Stimulated activated naive CD8-positive, alpha-beta T cell treated with anti-CD3 and anti-CD28 coated beads, Interleukin-15, Interleukin-2, amounts not matched to agents 100 U/mL and 50 U/mL, for 24 hours (primary cell): ENCODE measurements around the gene IFITM2.
"Not testable (repeated sequence)": the region's sequence is repeated elsewhere in the genome, so short reads cannot be mapped to it uniquely, and the experiment has no call there.

Source experiments
- ATAC-seq: fragments of 150-1000 bp; cut with Tn5 transposase; one replicate; pipeline ENCODE4 v1.10.0; 2021
- DNase-seq: peaks from one replicate; pipeline ENCODE4 v3.0.0; 2021

The IFITM2 gene

GRCh38 chr11:308740-309665 is 1.4 kb downstream of the IFITM2 start:
- ATAC-seq (peak; percentile 1), DNase-seq (peak; percentile 31)

DNA sequence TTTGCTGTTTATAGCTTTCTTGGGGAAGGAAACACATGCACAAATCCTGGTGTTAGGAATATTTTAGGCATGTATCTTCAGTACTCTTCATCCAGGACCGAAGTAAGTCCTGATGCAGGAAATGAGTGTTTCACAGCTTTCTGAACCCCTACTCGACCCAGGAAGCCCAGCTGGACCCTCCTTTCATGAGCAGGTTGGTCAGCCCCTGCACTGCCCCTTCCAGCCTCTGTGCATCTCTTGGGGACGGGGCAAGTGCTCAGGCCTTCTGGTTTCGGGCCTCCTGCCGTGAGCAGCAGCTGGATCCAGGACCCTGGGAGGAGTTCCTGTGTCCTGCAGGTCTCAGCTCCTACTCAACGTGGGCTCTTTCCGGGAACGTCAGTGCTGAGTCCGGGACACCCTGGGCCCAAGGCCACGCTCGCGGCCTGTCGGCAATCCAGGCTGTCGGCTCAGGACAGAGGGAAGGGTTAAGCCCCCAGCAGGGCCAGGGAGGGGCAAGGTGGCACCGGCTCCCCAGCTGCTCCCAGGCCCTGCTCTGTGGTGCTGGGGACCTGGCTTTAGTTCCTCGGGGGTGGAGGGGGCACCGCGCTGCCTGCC is 2.5 kb downstream of the IFITM2 start:
- DNase-seq, ATAC-seq: not testable (repeated sequence)

DNA sequence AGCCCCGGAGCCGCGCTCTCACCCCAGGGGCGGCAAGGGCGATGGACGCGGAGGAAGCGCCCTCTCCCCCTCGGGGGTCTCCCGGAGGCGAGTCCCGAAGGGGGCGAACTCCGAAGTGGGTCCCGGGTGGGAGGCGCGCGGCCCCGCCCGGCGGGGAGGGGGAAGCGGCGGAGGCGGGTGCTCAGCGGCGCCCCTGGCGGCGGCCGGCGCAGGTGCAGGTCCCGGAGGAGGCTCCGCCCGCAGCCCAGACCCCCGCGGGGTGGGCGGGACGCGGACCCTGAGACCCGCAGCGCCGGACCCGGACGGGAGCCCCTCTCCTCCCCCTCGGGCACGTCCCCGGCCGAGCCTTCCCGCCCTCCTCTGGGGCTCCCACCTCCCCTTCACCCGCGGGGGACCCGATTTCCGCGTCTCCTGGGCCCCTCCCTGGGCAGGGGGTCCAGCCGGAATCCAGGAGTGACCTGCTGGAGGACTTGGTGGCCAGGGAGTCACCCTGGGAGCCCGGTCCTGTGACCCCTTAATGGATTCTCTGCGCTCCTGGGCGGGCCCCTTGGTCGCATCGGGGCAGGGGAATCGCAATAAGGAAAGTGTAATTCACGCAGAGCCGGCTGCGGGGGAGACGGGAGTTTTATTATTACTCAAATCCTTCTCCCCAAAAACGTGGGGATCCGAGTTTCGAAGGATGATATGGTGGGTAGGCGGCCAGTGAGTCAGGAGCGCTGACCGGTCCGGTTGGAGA is 3.6 kb downstream of the IFITM2 start:
- ATAC-seq, result peak; percentile 6

DNA sequence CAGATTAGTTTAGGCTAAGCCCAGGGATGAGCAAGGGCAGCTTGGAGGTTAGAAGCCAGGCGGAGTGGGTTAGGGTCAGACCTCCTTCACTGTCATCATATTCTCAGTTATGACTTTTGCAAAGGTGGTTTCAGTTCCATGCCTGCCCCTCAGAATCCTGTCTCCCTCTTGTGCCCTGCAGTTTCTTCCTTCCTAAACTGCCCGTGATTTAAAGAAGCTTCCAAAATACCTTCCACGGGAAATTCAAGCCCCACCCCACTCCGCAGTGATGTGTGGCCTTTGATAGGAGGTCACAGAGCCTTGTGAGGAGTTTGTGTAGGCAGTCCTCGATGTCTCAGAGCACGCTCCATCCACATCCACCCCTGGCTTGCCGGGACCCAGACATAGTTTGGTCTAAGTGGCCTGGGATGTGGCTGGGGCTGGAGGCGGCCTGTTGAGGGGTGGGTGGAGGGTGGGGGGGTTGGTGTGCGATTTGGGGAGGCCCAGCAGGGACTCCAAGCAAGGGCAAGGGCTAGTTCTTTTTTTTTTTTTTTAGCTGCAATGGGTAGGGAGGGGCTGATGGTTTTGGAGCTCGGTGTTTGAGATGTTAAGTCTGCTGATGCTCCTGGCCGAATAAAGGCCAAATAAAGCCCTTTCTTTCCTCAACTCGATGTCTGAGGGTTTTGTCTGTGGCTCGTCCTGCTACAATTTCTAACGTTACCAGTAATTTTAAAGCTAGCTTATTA is 4.6 kb downstream of the IFITM2 start:
- DNase-seq (peak; percentile 58), ATAC-seq (peak; percentile 5)

More for the DNA sequence above, 3.6 kb downstream of the IFITM2 start:
- DNase-seq, result not testable (repeated sequence)

DNA sequence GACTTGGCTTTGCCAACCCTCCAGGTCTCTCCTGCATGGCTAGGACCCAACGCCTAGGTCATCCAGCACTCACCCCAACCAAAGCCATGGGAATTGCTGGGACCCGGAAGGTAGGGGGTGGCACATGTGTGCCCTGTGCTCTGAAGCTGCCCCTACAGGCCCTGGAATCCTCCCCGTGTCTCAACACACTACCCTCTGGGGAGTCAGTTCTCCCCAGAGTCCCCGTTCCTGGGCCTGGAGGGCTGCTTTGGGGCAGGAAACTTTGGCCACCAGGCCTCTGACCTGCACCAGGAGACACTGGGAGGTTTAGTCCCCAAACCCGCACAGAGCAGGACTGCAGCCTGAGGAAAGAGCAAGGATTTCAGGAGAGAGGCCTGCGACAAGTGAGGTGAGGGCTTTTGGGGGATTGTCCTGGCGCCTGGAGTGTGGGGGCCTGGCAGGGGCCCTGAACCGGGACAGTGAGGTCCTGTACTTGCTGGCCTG is 5.7 kb downstream of the IFITM2 start:
- peak; percentile 26 for DNase-seq
- ATAC-seq, result no peak

GRCh38 chr11:313787-314553 is 6.4 kb downstream of the IFITM2 start, which contains the start of gene IFITM1:
IFITM1 (plus strand) TSS chr11:314040; CDS start chr11:314171, 131 bp downstream.
- ATAC-seq, result peak; percentile 37
- DNase-seq, result peak; percentile 59

DNA sequence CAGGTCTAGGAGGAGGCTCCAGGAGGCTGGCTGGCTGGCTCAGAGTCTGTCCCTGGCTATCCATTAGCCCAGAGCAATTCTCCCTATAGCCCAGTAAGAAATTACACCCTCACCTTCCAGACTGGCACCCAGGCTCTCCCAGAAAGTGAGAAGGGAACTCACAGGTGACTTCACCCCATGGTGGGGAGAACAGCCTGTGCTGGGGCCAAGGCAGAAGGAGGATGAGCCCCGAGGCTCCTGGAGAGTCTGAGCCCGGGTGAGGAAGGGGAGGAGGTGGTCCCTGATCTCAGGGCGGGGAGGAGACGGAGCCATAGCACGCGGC is 6.9 kb downstream of the IFITM2 start:
- peak; percentile 7 for DNase-seq
- not testable (repeated sequence) for ATAC-seq

- no peak for ATAC-seq
- peak; percentile 31 for DNase-seq
These were observed 7.5 kb downstream of the IFITM2 start for GRCh38 chr11:315051-315481.

DNA sequence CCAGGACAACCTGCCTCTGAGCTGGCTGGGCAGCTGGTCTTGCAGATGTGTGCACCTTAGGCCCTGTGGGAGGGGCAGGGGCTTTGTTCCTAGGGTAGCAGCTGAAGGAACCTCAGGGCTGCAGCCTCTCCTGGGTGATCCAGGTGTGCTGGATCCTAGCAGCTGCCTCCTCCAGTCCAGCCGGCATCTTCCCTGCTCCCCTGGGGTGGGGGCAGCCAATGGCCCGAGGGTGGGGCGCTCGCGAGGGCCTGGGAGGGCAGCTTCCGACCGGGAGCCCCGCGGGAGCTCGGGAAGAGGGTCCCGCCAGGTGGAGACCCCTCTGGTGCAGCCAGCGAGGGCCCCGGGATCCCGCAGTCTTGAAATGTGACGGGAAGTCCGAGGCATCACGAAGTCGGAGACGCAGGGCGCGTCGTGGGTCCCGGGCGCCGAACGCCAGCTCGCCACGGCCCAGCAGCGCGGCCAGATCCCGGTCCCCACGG is 7.9 kb downstream of the IFITM2 start:
- DNase-seq (no peak), ATAC-seq (no peak)

- ATAC-seq, result no peak
- DNase-seq, result peak; percentile 55
These were observed 8.6 kb downstream of the IFITM2 start for GRCh38 chr11:316031-316701.

DNA sequence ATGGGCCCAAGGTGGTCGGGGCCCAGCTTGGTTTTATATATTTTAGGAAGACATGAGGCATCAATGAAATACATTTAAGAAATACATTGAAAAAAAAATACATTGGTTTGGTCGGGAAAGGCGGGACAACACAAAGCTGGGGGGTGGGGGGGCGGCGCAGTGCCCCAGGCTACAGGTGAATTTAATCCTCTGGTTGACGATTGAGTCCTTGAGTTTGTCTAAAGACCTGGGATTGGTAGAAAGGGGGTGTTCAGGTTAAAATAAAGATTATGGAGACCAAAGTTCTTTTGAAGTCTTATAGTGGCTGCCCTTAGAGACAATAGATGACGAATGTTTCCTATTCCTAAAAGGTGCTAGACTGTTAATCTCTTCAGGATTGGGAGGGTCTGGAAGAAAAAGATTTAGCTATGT is 9.3 kb downstream of the IFITM2 start:
- DNase-seq (no peak), ATAC-seq (no peak)

- not testable (repeated sequence) for DNase-seq, ATAC-seq
These were observed 10.2 kb downstream of the IFITM2 start for GRCh38 chr11:317668-318404.

DNA sequence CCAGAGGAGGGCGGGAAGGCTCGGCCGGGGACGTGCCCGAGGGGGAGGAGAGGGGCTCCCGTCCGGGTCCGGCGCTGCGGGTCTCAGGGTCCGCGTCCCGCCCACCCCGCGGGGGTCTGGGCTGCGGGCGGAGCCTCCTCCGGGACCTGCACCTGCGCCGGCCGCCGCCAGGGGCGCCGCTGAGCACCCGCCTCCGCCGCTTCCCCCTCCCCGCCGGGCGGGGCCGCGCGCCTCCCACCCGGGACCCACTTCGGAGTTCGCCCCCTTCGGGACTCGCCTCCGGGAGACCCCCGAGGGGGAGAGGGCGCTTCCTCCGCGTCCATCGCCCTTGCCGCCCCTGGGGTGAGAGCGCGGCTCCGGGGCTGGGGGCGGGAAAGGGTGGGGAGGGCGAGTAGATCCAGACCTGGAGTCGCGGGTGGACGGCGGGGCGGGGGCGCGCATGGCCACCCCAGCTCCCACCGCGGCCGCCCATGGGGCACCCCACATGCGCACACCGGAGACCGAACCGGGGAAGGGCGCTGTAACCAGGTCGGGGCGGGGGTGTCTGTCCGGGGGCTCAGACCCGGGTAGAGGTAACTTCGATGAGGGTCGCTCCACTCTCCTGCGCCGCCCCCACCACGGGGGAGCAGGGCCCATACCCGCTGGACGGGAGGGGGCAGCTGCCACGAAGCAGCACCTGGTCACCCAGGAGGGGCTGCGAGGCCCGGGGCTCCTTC is 10.9 kb downstream of the IFITM2 start:
- not testable (repeated sequence) for DNase-seq
- peak; percentile 7 for ATAC-seq

GRCh38 chr11:319121-319887 is 11.7 kb downstream of the IFITM2 start:
- ATAC-seq, result peak; percentile 19
- DNase-seq, result not testable (repeated sequence)

DNA sequence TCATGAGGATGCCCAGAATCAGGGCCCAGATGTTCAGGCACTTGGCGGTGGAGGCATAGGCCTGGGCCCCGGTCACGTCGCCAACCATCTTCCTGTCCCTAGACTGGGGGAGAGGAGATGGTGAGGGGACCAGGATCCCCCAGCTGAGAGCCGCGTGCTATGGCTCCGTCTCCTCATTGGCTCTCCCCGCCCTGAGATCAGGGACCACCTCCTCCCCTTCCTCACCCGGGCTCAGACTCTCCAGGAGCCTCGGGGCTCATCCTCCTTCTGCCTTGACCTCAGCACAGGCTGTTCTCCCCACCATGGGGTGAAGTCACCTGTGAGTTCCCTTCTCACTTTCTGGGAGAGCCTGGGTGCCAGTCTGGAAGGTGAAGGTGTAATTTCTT is 12.3 kb downstream of the IFITM2 start:
- peak; percentile 33 for ATAC-seq
- not testable (repeated sequence) for DNase-seq

DNA sequence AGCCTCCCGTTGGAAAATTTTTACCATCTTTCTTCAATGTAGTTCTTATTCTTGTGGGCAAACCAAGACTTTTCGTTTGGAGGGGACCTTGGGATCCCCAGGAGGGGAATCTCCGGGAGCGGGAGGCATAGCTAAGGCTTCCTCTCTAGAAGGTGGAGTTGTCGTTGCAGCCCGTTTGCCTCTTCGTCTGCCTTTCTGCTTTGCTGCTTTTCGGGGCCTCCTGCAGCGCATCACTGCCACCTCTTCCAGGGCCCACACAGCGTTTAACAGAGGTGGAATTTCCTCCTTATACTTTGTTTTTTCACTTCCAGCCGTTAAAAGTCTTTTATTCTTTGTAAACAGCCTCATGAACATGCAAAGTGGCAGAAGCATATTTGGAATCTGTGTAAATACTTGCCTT is 16.5 kb downstream of the IFITM2 start:
- ATAC-seq (no peak), DNase-seq (no peak)

DNA sequence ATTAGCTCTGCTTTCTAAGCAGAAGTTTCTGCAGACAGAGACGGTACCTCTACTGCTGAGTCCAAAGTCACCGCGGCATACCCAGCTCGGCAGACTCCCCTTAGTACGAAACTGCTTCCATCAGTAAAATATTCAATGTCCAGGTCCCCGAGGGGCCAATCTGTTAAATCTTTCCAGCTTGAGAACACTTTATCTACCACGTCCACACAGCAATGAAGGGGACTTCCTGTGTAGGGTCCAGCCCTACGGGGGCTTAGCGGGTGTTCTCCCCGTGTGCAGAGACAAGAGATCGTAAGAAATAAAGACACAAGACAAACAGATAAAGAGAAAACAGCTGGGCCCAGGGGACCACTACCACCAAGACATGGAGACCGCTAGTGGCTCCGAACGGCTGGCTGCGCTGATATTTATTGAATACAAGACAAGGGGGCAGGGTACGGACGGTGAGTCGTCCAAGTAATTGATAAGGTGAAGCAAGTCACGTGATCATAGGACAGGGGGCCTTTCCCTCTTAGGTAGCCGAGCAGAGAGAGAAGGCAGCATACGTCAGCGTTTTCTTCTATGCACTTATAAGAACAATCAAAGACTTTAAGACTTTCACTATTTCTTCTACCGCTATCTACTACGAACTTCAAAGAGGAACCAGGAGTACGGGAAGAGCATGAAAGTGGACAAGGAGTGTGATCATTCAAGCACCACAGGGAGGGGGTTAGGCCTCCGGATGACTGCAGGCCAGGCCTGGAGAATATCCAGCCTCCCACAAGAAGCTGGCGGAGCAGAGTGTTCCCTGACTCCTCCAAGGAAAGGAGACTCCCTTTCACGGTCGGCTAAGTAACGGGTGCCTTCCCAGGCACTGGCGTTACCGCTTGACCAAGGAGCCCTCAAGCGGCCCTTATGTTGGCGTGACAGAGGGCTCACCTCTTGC is 17.2 kb downstream of the IFITM2 start:
- not testable (repeated sequence) for DNase-seq, ATAC-seq
